Fibroblast of pulmonary artery (primary cell): ENCODE data around the gene AGAP1.

ENCODE experiments used
- DNase-seq: peaks from one replicate; pipeline ENCODE4 v3.0.0-alpha.2; 2010; ENCODE audit warnings: low read depth
- H3K4me3 ChIP-seq: replicated peaks from 2 replicates; pipeline ENCODE4 v1.5.1; 2011; ENCODE audit warnings: low read depth, mild to moderate bottlenecking, control low read depth, low read length, moderate library complexity
- TF ChIP-seq, protein P1 (sequence below): IDR thresholded peaks from 2 replicates; pipeline ENCODE4 v1.5.1; 2011; ENCODE audit warnings: mild to moderate bottlenecking, control low read depth, low read length, inconsistent platforms; ENCODE audit errors: missing control alignments

The AGAP1 gene

DNA sequence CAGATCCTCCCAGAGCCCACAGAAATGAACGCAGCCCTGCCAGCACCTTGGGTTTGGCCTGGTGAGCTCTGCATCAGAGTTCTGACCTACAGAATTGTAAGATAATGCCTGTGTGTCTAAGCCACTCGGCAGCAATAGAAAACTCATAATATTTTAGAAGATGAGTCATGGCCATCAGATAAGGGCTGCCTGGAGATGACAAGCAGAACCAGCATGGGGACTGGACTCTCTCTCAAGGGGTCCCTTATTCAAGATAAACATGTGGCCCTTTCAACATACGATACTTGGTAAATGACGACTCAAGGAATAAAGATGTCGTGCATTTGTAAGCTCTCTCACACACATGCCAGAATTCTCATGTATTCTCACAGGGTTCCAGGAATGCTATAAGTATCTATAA, 8.5 kb upstream of the AGAP1 start:
- H3K4me3 ChIP-seq, result no peak overlapping the region
- no peak for DNase-seq
- TF ChIP-seq, protein P1, sequence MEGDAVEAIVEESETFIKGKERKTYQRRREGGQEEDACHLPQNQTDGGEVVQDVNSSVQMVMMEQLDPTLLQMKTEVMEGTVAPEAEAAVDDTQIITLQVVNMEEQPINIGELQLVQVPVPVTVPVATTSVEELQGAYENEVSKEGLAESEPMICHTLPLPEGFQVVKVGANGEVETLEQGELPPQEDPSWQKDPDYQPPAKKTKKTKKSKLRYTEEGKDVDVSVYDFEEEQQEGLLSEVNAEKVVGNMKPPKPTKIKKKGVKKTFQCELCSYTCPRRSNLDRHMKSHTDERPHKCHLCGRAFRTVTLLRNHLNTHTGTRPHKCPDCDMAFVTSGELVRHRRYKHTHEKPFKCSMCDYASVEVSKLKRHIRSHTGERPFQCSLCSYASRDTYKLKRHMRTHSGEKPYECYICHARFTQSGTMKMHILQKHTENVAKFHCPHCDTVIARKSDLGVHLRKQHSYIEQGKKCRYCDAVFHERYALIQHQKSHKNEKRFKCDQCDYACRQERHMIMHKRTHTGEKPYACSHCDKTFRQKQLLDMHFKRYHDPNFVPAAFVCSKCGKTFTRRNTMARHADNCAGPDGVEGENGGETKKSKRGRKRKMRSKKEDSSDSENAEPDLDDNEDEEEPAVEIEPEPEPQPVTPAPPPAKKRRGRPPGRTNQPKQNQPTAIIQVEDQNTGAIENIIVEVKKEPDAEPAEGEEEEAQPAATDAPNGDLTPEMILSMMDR, result no peak

DNA sequence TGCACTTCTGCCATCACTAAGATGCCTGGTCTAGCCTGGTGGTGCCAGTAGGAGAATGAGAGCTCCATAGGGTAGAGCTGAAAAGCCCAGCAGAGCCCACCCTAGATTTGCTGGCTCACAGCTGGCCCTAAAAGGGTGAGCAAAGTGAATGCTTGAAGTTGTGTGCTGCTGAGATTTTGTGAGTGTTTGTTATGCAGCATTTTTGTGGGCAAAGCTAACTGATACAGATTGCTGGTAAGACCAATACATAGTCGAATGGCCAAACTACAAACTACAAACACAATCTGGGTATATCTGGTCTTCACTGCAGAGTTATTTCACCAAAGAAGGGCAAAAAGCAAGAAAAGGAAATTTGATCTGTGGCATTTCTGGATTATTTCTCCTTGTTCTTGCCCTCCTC, 7.1 kb upstream of the AGAP1 start:
- TF ChIP-seq, protein P1, result no peak
- H3K4me3 ChIP-seq, result no peak overlapping the region
- no peak for DNase-seq

DNA sequence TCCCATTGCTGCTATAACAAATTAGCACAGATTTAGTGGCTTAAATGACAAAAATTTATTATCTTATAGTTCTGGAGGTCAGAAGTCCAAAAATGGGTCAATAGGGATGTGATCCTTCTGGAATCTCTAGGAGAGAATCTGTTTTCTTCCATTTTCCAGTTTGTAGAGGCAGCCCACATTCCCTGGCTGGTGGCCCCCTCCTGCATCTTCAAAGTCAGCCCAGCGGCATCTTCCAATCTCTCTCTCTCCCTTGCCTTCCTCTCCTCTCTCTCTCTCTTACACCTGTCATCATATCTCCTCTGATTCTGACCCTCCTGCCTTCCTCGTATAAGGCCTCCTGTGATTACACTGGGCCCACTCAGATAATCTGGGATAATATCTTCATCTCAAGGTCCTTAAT, 3.9 kb upstream of the AGAP1 start:
- TF ChIP-seq, protein P1, result no peak
- no peak for DNase-seq
- H3K4me3 ChIP-seq, result no peak overlapping the region

DNA sequence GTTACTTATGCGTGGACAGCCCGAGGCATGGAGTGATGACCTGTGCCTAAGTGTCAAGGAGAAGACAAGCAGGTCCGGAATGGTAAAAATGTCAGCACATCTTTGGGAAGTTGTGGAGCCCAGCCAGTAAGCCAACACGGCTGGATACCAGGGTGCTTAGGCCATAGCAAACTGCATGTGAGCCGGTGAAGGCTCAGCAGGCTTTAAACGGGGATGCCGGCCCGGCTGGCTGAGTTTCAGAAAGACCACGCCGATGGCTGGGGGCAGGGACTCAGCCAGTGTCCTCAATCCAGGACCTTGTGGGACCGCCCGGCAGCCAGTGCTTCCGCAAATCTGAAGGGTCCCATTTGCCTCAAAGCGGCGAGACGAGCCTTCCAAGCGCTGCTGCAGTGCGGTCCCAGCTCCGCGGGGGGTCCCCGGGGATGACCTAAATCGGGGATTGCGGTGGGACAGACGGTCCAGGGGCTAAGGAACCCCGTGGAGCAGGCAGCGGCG, 946 bp upstream of the AGAP1 start:
- TF ChIP-seq, protein P1, result no peak
- peak overlapping the region; percentile 46 for H3K4me3 ChIP-seq
- DNase-seq, result no peak

DNA sequence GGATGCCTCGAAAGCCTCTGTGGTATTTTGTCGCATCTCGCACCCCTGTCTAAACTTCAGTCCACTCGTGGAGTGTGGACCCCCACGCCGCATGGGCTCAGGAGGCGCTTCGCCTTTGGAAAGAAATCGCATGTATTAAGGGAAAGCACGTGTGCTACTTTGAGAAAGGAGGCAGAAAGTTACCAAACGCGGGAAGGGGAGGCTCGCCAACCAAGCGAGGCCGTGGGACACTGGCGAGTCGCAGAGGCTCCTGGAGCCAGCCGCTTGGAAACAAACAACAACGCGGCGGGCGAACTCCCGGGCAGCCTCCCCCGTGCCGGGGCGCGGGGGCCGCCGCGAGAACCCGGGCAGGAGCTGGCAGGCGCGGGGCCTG, 455 bp upstream of the AGAP1 start:
- H3K4me3 ChIP-seq, result peak overlapping the region; percentile 46
- DNase-seq, result peak; percentile 67

DNA sequence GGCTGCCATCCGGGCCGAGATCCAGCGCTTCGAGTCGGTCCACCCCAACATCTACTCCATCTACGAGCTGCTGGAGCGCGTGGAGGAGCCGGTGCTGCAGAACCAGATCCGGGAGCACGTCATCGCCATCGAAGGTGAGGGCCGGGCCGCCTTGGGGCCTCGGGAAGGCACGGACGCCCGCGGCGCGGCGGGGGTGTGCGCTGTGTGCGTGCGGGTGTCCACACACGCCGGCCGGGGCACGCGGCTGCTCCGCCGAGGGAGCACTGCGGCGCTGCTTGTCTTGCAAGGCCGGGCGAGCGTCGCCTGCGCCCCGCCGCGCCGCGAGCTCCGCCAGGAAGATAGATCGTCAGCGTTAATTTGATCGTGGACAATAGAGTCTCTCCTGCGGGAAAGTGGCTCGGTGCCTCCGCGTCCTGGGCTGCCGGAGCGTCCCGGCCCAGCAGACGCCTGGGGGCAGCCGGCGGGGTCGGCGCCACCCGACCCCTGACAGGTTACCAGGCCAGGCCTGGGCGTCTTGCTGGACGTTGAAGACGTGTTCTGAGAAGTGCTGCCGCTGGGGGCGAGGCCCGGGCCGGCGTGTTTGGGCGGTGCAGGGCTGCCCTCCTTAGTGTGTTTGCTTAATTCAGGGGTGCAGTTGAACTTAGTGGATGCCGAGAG, 1.0 kb downstream of the AGAP1 start:
- H3K4me3 ChIP-seq, result peak overlapping the region; percentile 64
- TF ChIP-seq, protein P1, result no peak
- DNase-seq, result peak; percentile 43

More for the DNA sequence above, 455 bp upstream of the AGAP1 start:
- TF ChIP-seq, protein P1, result no peak
